ENCODE data around the gene CLCN5.

DNA sequence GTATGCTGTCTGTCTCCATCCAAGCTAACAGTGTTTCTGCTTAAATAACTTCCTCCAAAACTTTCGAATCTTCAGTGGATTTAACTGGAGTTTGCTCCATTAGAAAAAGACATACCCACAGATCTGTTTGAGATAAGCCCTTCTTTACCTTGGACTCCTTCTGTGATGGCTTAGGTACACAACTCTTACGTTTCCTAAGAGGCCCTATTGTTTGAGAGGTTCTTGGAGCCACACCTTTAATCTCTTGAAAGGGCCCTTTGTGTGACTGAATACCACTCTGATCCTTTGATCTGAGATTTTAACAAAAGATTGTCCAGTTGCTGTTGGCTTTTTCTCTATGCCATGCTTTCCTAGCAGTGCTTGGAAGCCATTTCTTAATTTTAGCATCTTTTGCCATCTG, 185.9 kb downstream of the CLCN5 start:
- TF ChIP-seq CTCF (IDR thresholded peaks at IDR 0.05), result no peak
- TF ChIP-seq POLR2A (IDR thresholded peaks at IDR 0.05; ENCODE audit: low read depth), result no peak

Data from esophagus muscularis mucosa (tissue), 3 donors.